Stromal cell of bone marrow (primary cell): Measurements from ENCODE around the gene SLC35F4.

Source experiments
- DNase-seq: peaks from one replicate; pipeline ENCODE4 v3.0.0-alpha.2; 2012; ENCODE audit warnings: low read depth

The SLC35F4 gene

GRCh38 chr14:57617510-57617909 lies 248.4 kb downstream of the SLC35F4 start:
- DNase-seq = no peak

- no peak for DNase-seq
Observed at GRCh38 chr14:57612946-57613345, 252.9 kb downstream of the SLC35F4 start.

GRCh38 chr14:57611555-57612075 lies 254.3 kb downstream of the SLC35F4 start:
- no peak for DNase-seq

- DNase-seq = no peak
Observed at GRCh38 chr14:57610631-57611030, 255.3 kb downstream of the SLC35F4 start.

GRCh38 chr14:57609192-57610075 lies 256.5 kb downstream of the SLC35F4 start:
- no peak for DNase-seq

- DNase-seq = no peak
Observed at GRCh38 chr14:57607086-57607485, 258.8 kb downstream of the SLC35F4 start.

GRCh38 chr14:57583396-57583795 lies 282.5 kb downstream of the SLC35F4 start:
- no peak for DNase-seq

- DNase-seq = no peak
Observed at GRCh38 chr14:57582746-57583145, 283.1 kb downstream of the SLC35F4 start.

- no peak for DNase-seq
Observed at GRCh38 chr14:57578801-57579200, 287.1 kb downstream of the SLC35F4 start.

GRCh38 chr14:57576498-57576897 lies 289.4 kb downstream of the SLC35F4 start:
- DNase-seq = no peak

GRCh38 chr14:57575482-57575881 lies 290.4 kb downstream of the SLC35F4 start:
- DNase-seq = no peak

GRCh38 chr14:57574617-57575288 lies 291.1 kb downstream of the SLC35F4 start:
- no peak for DNase-seq

GRCh38 chr14:57573173-57573572 lies 292.7 kb downstream of the SLC35F4 start:
- DNase-seq = no peak

GRCh38 chr14:57568554-57568953 lies 297.3 kb downstream of the SLC35F4 start:
- no peak for DNase-seq

- DNase-seq = no peak
Observed at GRCh38 chr14:57567220-57567619, 298.7 kb downstream of the SLC35F4 start.

- DNase-seq = no peak
Observed at GRCh38 chr14:57560681-57561080, 305.2 kb downstream of the SLC35F4 start.

GRCh38 chr14:57559576-57559975 lies 306.3 kb downstream of the SLC35F4 start:
- DNase-seq = no peak

- DNase-seq = no peak
Observed at GRCh38 chr14:57549765-57550420, 316.0 kb downstream of the SLC35F4 start.

GRCh38 chr14:57549016-57549564 lies 316.8 kb downstream of the SLC35F4 start:
- DNase-seq = no peak

- DNase-seq = no peak
Observed at GRCh38 chr14:57547131-57547530, 318.8 kb downstream of the SLC35F4 start.

- DNase-seq = peak; percentile 25
Observed at GRCh38 chr14:57533214-57533613, 332.7 kb downstream of the SLC35F4 start.

- DNase-seq = no peak
Observed at GRCh38 chr14:57530571-57530970, 335.3 kb downstream of the SLC35F4 start.
